K562 (cell line): ENCODE measurements around the gene TRMT112. TPM values are rescaled to one million over a fixed set of nuclear protein-coding genes. Genes with fewer than 3 reads are reported as not detected.

Experiments used
- CBFA2T3 ChIP-seq: fragments of 450-650 bp; IDR thresholded peaks from 2 replicates; pipeline ENCODE4 v1.6.1; 2017
- CCNT2 ChIP-seq: IDR thresholded peaks from 2 replicates; pipeline ENCODE4 v1.6.1; 2011; ENCODE audit warnings: borderline replicate concordance, low read depth, mild to moderate bottlenecking, moderate library complexity, mixed read lengths, low read length; ENCODE audit not compliant: insufficient read length; ENCODE audit errors: extremely low read depth
- EWSR1 ChIP-seq: fragments of 450-650 bp; IDR thresholded peaks from 2 replicates; pipeline ENCODE4 v1.6.1; 2018; ENCODE audit warnings: borderline replicate concordance, mild to moderate bottlenecking, low read depth, moderate library complexity; ENCODE audit not compliant: partially characterized antibody
- IRF9 ChIP-seq: fragments of 450-650 bp; IDR thresholded peaks from 2 replicates; pipeline ENCODE4 v1.6.1; 2016; ENCODE audit warnings: missing biosample characterization, missing genetic modification characterization
- KAT7 ChIP-seq: sonication (generic); formaldehyde crosslinking; IDR thresholded peaks from 2 replicates; pipeline ENCODE4 v1.8.0; 2022; ENCODE audit warnings: missing genetic modification reagents, mild to moderate bottlenecking, borderline replicate concordance
- MYC ChIP-seq, 2 experiments: fragments of 250-450 bp in 1 of 2; sonication (Bioruptor Pico) in 1 of 2; IDR thresholded peaks; 2 replicates each; pipeline versions ENCODE4 v1.5.1 to v1.6.1; 2012 to 2021; ENCODE audit warnings: low read depth in 2 of 2, borderline replicate concordance in 1 of 2, improper control_type of control experiment in 1 of 2, low read length in 1 of 2, mild to moderate bottlenecking in 1 of 2, moderate library complexity in 1 of 2
- POLR3G ChIP-seq: IDR thresholded peaks from 2 replicates; pipeline ENCODE4 v1.6.1; 2011; ENCODE audit not compliant: insufficient read length, insufficient replicate concordance; ENCODE audit errors: extremely low read depth
- RREB1 ChIP-seq: fragments of 250-450 bp; sonication (Bioruptor Pico); IDR thresholded peaks from 2 replicates; pipeline ENCODE4 v1.4.0; 2020
- SLC30A9 ChIP-seq: fragments of 250-450 bp; sonication (Bioruptor Pico); IDR thresholded peaks from 2 replicates; pipeline ENCODE4 v1.8.0; 2022; ENCODE audit warnings: mild to moderate bottlenecking, moderate library complexity
- ZNF217 ChIP-seq: sonication (generic); formaldehyde crosslinking; IDR thresholded peaks from 2 replicates; pipeline ENCODE4 v1.8.0; 2022; ENCODE audit warnings: mild to moderate bottlenecking, missing genetic modification reagents
- ZNF407 ChIP-seq: fragments of 450-650 bp; IDR thresholded peaks from 2 replicates; pipeline ENCODE4 v1.6.1; 2016; ENCODE audit warnings: low read depth
- polyA plus RNA-seq, 8 experiments: library from polyadenylated mRNA; depleted of rRNA in 4 of 8; stranded (reverse) in 5 of 8; unstranded in 3 of 8; fragments of >200 nt; fragmentation: Nextera tagmentation in 2 of 8; fragmentation: Illumina TruSeq in 1 of 8; extraction: Ambion mirVana in 2 of 8; extraction: Trizol in 1 of 8; gene quantifications; 2 replicates each; pipeline versions ENCODE4 v1.2.1 to v1.2.3, GENCODE V29; 2011 to 2014; ENCODE audit warnings: inconsistent platforms in 1 of 8, missing spikeins in 1 of 8
- total RNA-seq, 7 experiments: library from RNA; depleted of rRNA in 6 of 7; stranded (reverse); fragments of >200 nt in 6 of 7; fragmentation: Illumina TruSeq in 2 of 7; extraction: Trizol in 2 of 7; gene quantifications; 2 replicates each; pipeline versions ENCODE4 v1.2.1 to v1.2.3, GENCODE V29; 2011 to 2021; ENCODE audit warnings: low replicate concordance in 1 of 7

The TRMT112 gene
- total and polyA plus RNA-seq, 9 of the 15 experiments (the other 6 are each of a cell fraction or from before 2014, with no cell fraction given), result 162 to 444 (median 300) TPM

- TF ChIP-seq ZNF407, result no peak
- peak; percentile 51; the same call in 1 of the 2 replicates for TF ChIP-seq KAT7 (CRISPR knock-in tag)
- TF ChIP-seq POLR3G, result no peak
- TF ChIP-seq ZNF217 (CRISPR knock-in tag), result no peak
- no peak for TF ChIP-seq SLC30A9 (CRISPR knock-in tag)
- TF ChIP-seq CBFA2T3, result no peak
- TF ChIP-seq RREB1 (CRISPR knock-in tag), result no peak
- TF ChIP-seq EWSR1, result no peak
- no peak for TF ChIP-seq CCNT2
- no peak for TF ChIP-seq IRF9 (tag)
- no peak for TF ChIP-seq MYC (IDR thresholded peaks at IDR 0.05; ENCODE audit: low read depth, low read length)
- peak; percentile 61; the same call in 1 of the 2 replicates for TF ChIP-seq MYC (CRISPR knock-in tag; IDR thresholded peaks at IDR 0.05; ENCODE audit: borderline replicate concordance, low read depth)
These were observed 41.2 kb upstream of the TRMT112 start (continued) for GRCh38 chr11:64358536-64358906.
